Heart left ventricle (tissue), 16 donors: ENCODE measurements around the gene LCK. TPM values are rescaled to one million over a fixed set of nuclear protein-coding genes. Genes with fewer than 3 reads are reported as not detected.

Source experiments
- ATAC-seq, 4 donors: fragments of 200-7000 bp; cut with Tn5 transposase; one replicate each; pipeline ENCODE4 v1.9.1; 2020 to 2022; ENCODE audit warnings: moderate library complexity in 4 of 4, mild to moderate bottlenecking in 3 of 4, moderate number of reproducible peaks in 1 of 4
- DNase-seq, 5 donors: peaks; one replicate each; pipeline ENCODE4 v3.0.0-alpha.2; 2020
- H3K27ac ChIP-seq, 12 donors: fragments of 200-600 bp; sonication (generic) in 4 of 12; one replicate each; pipeline versions ENCODE4 v1.5.0 to v1.8.0; 2016 to 2022; ENCODE audit warnings: mild to moderate bottlenecking in 2 of 12
- H3K27me3 ChIP-seq, 9 donors: fragments of 200-600 bp; sonication (generic) in 2 of 9; one replicate each; pipeline versions ENCODE4 v1.5.1 to v1.8.0; 2016 to 2022; ENCODE audit warnings: mild to moderate bottlenecking in 3 of 9
- H3K36me3 ChIP-seq, 9 donors: fragments of 200-600 bp; sonication (generic) in 2 of 9; one replicate each; pipeline versions ENCODE4 v1.5.0 to v1.8.0; 2018 to 2022; ENCODE audit warnings: mild to moderate bottlenecking in 2 of 9
- H3K4me1 ChIP-seq, 12 donors: fragments of 200-600 bp; sonication (generic) in 4 of 12; one replicate each; pipeline versions ENCODE4 v1.5.0 to v1.8.0; 2016 to 2022; ENCODE audit warnings: mild to moderate bottlenecking in 3 of 12
- H3K4me3 ChIP-seq, 12 donors: fragments of 200-600 bp; sonication (generic) in 4 of 12; one replicate each; pipeline versions ENCODE4 v1.5.0 to v1.8.0; 2017 to 2022; ENCODE audit warnings: mild to moderate bottlenecking in 9 of 12, moderate library complexity in 4 of 12
- H3K9me3 ChIP-seq, 12 donors: fragments of 200-600 bp; sonication (generic) in 4 of 12; one replicate each; pipeline versions ENCODE4 v1.5.0 to v1.8.0; 2016 to 2022; ENCODE audit warnings: mild to moderate bottlenecking in 1 of 12
- POLR2A ChIP-seq, 2 donors: fragments of 450-650 bp; IDR thresholded peaks; one replicate each; pipeline ENCODE4 v1.6.1; 2017; ENCODE audit warnings: antibody characterized with exemption in 2 of 2, mild to moderate bottlenecking in 2 of 2, moderate library complexity in 2 of 2
- whole genome bisulfite sequencing, 4 donors: extraction: QIAGEN DNeasy Blood & Tissue Kit in 2 of 4; methylation state at CpG; one replicate each; pipeline versions ENCODE4 v1.1.5 to v1.1.7; 2013 to 2018; 5-methylcytosine and 5-hydroxymethylcytosine counted together
- intact Hi-C, 10 donors: fragments of 100-400 bp; cut with DNase I; formaldehyde crosslinking; loops; one replicate each; pipeline versions ENCODE4 v1.11.1 to v1.14.2; 2022
- polyA plus RNA-seq, 2 donors: library from polyadenylated mRNA; stranded (reverse); fragments of 200-250 nt; gene quantifications; one replicate each; pipeline ENCODE4 v1.2.3, GENCODE V29; 2013
- total RNA-seq, 9 donors: library from RNA; depleted of rRNA in 2 of 9; stranded (reverse); fragments of >200 nt in 2 of 9; fragmentation: NEBNext Ultra II Directional in 3 of 9; extraction: Animal tissue kit (Norgen Biotek cat#: 25700) in 3 of 9; gene quantifications; one replicate each; pipeline versions ENCODE4 v1.1.0 to v1.2.4, GENCODE V29; 2016 to 2023
- TF ChIP-seq, protein P1 (sequence below), 12 donors: fragments of 200-600 bp; sonication (generic) in 4 of 12; IDR thresholded peaks; one replicate each; pipeline versions ENCODE4 v1.5.0 to v1.8.0; 2018 to 2022; ENCODE audit warnings: antibody characterized with exemption in 12 of 12, mild to moderate bottlenecking in 5 of 12
- donor health status: ischemic (EF 13 %, LVEDD 7.1; RV severe dilation, severe dysfunction).
- donor health status: healthy with polysubstance abuse.
- donor health status: DM: no; HTN: yes; CAD: no.
- donor health status: DM: no; HTN: no; CAD: no.
- donor health status: ischemic (EF 25% LVEDD 6.9; RV normal size, moderate dysfunction).
- donor health status: ischemic (EF 25% LVEDD 5.7; RV mildly dilated, moderate dysfunction).
- donor health status: healthy.
- donor health status: DM: yes; HTN: yes; CAD: no.
- donor health status: ischemic (EF 35%, LVEDD 5.7; RV mildly dilated, moderate dysfunction).
- donor health status: nonischemic (EF 11% LVEDD 7.7; RV severe dilation, severe dysfunction).
- donor health status: DM: yes; HTN: yes; CAD: no.
- donor health status: PGD.
- donor health status: ischemic (EF 29% LVEDD 5.4; RV normal size, mild dysfunction).
- donor health status: nonischemic (EF 23%, LVEDD 6.1; RV moderate dilation, normal function).

The LCK gene
- total and polyA plus RNA-seq, 11 donors: 0.34 to 7.6 (median 0.49) TPM; not detected in 3

DNA sequence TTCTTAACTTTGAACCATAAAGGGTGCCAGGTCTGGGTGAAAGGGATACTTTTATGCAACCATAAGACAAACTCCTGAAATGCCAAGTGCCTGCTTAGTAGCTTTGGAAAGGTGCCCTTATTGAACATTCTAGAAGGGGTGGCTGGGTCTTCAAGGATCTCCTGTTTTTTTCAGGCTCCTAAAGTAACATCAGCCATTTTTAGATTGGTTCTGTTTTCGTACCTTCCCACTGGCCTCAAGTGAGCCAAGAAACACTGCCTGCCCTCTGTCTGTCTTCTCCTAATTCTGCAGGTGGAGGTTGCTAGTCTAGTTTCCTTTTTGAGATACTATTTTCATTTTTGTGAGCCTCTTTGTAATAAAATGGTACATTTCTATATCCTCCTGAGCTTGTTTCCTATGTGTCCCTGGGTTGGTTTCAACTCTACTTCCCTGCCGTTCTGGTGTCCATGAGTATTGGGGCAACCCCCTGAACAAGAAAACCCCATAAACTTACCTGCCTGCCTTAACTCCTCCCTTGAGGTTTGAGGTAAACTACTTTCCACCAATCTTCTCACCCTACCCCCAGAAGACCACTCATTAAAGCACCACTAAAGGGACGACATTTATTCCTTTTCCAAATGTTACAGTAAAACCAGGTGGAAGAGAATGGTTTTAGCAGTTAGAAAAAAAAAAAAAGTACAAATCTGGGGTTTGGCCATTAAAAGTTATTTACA, 82.3 kb downstream of the LCK start:
- no peak overlapping the region for H3K27ac ChIP-seq
- no peak for ATAC-seq
- WGBS, 4 donors: 74 to 84% (median 79%) methylated on average over 3 of the region's 3 CpGs
- no peak for TF ChIP-seq POLR2A (IDR thresholded peaks at IDR 0.05)
- TF ChIP-seq, protein P1, sequence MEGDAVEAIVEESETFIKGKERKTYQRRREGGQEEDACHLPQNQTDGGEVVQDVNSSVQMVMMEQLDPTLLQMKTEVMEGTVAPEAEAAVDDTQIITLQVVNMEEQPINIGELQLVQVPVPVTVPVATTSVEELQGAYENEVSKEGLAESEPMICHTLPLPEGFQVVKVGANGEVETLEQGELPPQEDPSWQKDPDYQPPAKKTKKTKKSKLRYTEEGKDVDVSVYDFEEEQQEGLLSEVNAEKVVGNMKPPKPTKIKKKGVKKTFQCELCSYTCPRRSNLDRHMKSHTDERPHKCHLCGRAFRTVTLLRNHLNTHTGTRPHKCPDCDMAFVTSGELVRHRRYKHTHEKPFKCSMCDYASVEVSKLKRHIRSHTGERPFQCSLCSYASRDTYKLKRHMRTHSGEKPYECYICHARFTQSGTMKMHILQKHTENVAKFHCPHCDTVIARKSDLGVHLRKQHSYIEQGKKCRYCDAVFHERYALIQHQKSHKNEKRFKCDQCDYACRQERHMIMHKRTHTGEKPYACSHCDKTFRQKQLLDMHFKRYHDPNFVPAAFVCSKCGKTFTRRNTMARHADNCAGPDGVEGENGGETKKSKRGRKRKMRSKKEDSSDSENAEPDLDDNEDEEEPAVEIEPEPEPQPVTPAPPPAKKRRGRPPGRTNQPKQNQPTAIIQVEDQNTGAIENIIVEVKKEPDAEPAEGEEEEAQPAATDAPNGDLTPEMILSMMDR (IDR thresholded peaks at IDR 0.05): no peak
- H3K9me3 ChIP-seq: no peaks in the 10 kb centered on the region
- H3K36me3 ChIP-seq: peaks cover 0 to 60% (median 50%) of the 10 kb centered on the region in 9 donors
- intact Hi-C loops: loop anchor here in 2 of 10 donors (5.0 to 10.0 kb wide), 2 partner anchors 79 to 109 kb away; partner anchors contain the start of genes EIF3I (in 1 of the 2) and TMEM234 (in 1 of the 2)
- peaks cover 0 to 5% (median 0%) of the 10 kb centered on the region in 9 donors for H3K27me3 ChIP-seq
- no peak overlapping the region for H3K4me3 ChIP-seq
- peaks cover 5 to 41% (median 22%) of the 10 kb centered on the region in 12 donors for H3K4me1 ChIP-seq
- no peak for DNase-seq

DNA sequence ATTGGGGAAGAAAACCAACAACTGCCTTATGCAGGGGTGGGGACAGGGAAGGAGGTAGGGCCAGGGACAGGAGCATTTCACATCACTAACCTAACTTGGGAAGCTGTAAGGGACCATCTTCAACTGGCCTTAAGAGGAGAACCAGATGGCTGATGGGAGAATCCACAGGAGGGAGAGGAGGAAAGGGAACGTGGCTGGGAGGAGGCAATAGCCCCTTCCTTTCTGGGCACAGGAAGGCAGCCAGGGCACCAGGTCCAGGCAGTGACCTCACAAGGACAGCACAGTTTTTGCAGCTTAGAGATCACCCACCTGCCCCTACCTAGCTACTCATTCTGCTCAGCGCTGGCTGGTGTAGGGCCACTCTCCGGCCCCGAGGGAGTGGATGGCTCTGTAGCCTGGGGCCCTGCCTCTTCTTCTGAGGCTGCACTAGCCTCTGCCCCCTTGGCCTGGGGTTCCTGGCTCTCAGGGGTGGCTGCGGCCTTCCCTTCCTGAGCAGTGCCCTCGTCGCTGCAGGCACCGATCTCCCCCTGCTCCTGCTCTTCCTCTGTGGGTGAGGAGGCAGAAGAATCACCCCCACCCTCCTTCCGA, 83.3 kb downstream of the LCK start:
- Histone ChIP-seq H3K27ac (peak overlapping the region in 3 of 12 donors; percentile 64 to 80 (median 72)), H3K4me1 (peaks cover 5 to 45% (median 22%) of the 10 kb centered on the region in 12 donors), H3K9me3 (no peaks in the 10 kb centered on the region), H3K27me3 (peaks cover 0 to 5% (median 0%) of the 10 kb centered on the region in 9 donors), H3K36me3 (peaks cover 0 to 51% (median 40%) of the 10 kb centered on the region in 9 donors), H3K4me3 (peak overlapping the region in 10 of 12 donors; percentile 62 to 93 (median 72))
- ATAC-seq (no peak), DNase-seq (no peak)
- intact Hi-C loops: loop anchor here in 2 of 10 donors (5.0 to 10.0 kb wide), 2 partner anchors 78 to 110 kb away; partner anchors contain the start of genes EIF3I (in 1 of the 2) and TMEM234 (in 1 of the 2)
- WGBS, 4 donors: 52 to 77% (median 56%) methylated on average over 7 to 9 of the region's 9 CpGs
- TF ChIP-seq, protein P1 (IDR thresholded peaks at IDR 0.05): no peak
- no peak for TF ChIP-seq POLR2A (IDR thresholded peaks at IDR 0.05)

DNA sequence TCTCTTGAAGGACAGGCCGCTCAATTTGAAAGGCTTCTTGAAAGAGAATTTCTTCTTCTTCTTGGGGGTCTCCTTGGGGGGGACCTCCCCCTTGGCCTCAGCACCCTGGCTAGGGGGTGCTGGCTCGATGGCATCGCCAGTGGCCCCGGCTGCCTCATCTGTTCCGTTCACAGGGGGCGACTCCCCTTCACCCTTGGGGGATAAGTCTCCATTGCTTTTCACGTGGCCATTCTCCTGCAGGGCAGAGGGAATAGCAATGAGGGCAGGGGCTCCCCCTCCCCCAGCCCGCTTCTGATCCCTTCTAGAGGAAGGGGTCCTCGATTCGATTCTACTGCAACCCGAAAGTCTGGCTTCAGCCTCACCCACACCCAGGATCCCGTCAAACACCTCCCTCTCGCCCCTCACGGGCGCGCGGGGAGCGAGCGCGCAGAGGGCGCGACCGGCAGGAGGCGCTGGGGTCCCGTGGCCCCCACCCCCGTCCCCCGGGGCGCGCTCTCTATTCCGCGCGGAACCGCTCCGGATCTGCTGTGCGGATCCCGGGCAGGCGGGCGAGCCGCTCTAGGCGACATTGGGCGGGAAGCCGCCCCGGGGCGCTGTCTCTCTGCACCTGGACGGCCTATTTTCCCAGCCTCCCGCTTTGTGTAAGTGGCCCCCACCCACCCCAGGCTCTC, 83.9 kb downstream of the LCK start:
- peak in 3 of 4 donors; percentile 33 to 52 (median 35) for ATAC-seq
- Histone ChIP-seq H3K27me3 (peaks cover 0 to 5% (median 0%) of the 10 kb centered on the region in 9 donors), H3K36me3 (peaks cover 0 to 44% (median 34%) of the 10 kb centered on the region in 9 donors), H3K4me3 (peak overlapping the region; percentile 62 to 93 (median 72)), H3K4me1 (peaks cover 5 to 51% (median 22%) of the 10 kb centered on the region in 12 donors), H3K9me3 (no peaks in the 10 kb centered on the region), H3K27ac (peak overlapping the region; percentile 42 to 91 (median 73))
- WGBS, 4 donors: 3 to 18% (median 4%) methylated on average over 8 to 46 of the region's 46 CpGs
- intact Hi-C loops: loop anchor here in 2 of 10 donors (5.0 to 10.0 kb wide), 2 partner anchors 77 to 110 kb away; partner anchors contain the start of genes EIF3I (in 1 of the 2) and TMEM234 (in 1 of the 2)
- TF ChIP-seq, protein P1 (IDR thresholded peaks at IDR 0.05): peak; percentile 58 to 87 (median 72)
- TF ChIP-seq POLR2A (IDR thresholded peaks at IDR 0.05): no peak
- peak in 4 of 5 donors; percentile 54 to 81 (median 63) for DNase-seq
